Occipital lobe (tissue), 2 donors: Measurements from ENCODE around the gene SND1. TPM values are rescaled to one million over a fixed set of nuclear protein-coding genes. Genes with fewer than 3 reads are reported as not detected.

Experiments used
- DNase-seq: peaks from one replicate; lab custom pipeline; 2025; lab: John Stamatoyannopoulos, UW
- total RNA-seq: library from RNA; depleted of rRNA; stranded (reverse); fragments of >200 nt; gene quantifications from one replicate; pipeline ENCODE4 v1.2.3, GENCODE V29; 2014

The SND1 gene
- total RNA-seq, 1 donor from 2014 or later = 65.8 TPM

DNA sequence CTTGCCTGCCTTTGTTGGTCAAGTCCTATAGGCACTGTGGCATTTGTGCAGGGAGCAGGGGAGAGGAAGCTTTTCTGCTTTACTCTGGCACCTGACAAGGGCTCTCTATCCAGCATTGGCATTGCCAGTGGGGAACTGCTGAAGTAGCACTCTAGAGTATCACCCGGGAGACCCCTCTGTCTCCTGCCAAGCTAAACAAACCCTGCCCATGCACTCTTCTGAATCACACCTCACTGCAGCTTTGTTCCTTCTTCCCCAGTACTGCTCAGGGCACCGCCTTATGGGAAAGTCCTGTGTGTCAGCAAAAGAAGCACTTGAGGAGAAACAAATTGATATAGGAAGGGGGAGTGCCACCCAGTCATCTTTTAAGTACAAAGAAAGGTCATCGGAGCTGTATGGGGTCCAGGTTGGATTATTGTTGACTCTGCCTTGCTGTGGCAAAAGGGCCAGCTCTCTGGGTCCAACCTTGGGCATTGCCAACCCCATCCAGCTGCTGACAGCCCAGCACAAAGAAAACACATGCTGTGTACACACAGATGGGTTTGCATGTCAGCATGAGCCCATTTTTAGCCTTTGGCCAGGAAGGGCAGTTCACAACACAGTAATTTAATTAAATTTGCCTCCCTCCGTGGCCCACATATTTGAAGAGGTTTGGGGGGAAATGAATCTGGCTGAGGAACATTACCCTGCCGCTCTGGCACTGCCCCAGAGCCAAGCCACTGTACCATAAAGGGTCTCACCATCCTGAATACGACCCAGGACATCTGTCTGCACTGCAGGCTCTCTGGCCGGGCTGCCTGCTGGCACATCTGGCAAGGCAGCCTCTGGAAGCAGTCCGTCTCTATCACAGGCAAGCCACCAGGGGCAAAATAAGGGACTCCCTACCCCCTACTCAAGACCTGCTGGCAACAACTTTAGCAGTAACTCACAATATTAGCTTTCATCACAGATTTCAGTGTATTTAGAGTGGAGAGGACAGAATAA lies 366.2 kb downstream of the SND1 start:
- no peak for DNase-seq

DNA sequence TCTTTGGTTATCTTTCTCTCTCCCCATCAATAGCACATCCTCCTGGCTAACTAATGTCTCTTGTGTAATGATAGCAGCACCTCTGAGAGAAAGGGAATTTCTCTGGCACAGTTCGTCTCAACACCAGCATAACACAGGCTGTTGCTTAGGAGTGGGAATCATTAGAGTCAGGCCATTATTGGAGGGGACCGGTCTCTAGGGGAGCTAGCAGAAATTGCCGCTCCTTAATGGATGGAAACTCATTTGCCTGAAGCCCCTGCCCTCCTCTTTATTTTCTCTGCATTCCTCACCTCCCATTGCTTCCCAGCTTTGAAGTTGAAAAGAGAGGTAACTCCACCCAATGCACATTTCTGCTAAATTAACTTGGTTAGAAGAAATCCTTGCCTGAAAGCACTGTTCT lies 367.3 kb downstream of the SND1 start:
- no peak for DNase-seq

DNA sequence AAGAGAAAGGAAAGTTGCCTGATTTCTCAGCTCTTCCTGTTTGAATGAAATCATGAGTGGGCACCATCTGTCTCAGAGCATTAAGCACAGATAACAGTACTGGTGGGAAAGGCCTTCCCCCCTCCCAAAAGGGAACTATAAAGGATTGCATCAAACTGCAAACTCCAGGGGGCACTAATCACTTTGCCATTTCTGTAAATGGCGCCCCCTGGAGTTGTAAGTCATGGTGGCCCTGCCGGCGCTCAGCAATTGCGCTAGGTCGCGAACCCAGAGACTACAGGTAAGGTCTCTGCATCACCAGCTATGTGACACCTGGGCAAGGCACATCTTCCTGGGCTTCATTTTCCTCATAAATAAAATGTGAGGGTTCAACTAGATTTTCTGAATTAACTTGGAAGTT lies 368.2 kb downstream of the SND1 start:
- no peak for DNase-seq

DNA sequence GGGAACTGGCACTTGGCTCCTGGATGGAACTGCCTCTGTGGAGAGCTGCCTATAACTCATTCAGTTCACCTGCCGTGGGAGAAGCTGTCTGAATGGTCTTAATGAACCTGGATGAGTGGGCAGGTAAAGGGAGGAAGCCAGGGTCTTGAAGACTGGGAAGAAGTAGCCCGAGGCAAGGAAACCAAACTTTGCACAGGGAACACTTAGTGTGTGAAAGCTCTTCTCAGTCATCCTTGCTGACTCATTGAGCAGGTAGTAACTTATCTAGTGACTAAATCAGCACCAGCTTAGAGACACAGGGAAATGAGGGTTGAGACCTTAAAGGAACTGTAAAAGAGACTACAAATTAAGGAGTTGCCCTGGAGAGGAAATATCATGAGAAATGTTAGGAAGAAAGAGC lies 369.4 kb downstream of the SND1 start:
- DNase-seq = no peak

DNA sequence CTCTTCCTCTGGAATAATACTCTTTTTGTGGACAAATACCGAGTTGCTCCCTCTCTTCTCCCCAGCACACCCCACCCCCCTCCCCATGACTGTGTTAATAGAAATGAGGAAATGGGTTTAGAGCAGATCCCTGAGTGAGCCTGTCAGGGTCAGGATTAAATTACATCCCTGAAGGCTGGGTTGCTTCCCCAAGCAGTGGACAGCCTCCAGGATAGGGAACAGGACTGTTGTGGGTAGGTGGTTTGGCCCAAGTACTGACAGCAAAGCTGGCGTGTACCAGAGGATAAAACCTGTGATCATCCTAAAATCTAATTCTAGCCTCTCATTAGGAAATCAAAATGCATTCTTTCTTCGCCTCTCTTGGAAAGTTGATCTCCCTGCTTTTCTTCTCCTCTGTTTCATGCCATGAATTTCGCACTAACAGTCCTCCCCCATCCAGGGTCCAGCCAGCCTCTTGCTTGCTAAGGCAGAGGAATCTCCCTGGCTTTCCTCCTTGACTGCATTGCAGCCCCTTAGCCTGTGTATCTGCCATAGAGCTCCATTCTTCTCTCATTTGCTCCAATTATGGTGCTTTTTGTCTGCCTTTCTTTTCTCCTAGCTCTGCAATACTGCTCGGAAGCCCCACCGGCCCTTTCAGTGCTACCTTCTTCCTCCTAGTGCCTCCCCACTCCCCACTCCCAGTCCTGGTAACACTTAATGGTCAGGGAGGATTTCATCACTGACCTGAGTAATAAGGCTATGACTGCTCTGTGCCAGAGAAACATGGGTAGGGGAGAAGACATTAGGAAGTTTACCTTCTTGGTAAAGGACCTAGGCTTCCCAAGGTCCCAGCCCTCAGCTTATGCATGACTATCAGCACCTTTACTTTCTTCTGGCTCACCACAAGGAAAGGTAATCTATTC lies 370.9 kb downstream of the SND1 start:
- DNase-seq = no peak

DNA sequence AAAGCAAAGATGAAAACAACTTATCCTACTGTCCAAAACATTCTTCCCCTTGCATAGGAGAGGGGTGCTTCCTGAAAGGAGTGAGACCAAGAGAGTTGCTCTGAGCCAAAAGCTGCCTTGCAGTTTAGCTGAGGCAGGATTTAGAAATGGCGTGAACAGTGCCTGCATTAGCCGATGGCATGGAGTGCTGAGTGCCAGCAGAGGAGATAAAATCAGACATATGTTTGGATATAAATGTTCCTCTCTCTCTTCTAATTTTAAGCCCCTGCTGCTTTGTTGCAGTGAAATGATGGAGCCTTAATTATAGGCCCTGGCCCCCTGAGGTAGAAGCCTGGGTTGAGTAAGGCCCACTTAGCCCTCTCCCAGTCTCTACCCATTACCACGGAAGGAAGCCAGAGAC lies 372.2 kb downstream of the SND1 start:
- no peak for DNase-seq

DNA sequence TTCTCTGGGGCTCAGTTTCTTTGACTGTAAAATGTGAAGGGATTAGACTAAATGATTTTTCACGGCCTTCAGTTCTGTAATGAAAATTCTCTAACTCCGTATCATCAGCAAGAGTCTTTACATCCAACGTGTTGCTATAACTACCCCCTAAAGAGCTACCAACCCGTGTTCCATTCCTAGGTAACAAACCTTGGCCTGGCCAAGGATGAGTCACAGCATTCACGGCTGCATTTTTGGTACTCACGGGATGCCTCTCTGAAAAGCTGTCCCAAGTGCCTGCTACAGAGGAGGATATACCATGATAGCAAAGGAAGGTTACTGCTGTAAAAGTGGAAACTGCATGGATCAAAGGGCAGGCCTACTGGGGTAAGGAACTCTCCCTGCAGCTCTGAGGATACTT lies 373.4 kb downstream of the SND1 start:
- no peak for DNase-seq

DNA sequence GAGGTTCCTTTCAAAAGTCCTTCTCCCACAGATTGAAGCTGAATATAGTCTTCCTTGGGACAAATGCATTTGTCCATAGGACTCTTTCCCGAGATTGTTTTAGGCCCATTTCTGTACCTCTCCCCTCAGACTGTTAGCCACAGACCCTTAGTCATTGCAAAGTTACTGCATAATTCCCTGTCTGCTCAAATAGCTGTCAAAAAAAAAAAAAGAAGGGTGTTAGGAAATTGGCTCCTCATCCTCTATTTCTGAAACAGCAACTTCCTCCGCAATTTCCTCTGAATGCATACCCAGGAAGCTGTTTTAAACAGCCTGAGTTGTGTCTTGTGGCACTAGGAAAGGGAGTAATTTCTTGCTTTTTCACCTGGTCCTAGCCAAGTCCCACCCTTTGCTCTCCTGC lies 373.8 kb downstream of the SND1 start:
- no peak for DNase-seq

DNA sequence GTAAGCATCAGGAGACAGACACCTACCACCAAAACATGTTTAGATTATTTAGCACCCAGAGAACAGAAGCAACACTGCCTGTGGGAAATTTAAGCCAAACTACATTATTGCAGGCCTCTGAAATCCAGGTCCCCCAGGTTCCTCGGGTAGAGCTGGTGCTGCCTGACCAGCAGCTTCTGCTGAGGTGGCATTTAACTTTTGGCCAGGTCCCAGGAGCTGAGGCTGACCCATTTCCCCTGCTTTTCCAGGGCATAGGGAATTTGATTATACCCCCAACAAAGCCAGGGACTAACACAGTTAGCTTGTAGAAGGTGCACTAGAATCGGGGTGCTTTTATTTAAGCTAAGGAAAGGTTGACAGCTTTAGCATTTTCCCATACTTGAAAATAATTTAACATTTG lies 374.6 kb downstream of the SND1 start:
- no peak for DNase-seq

DNA sequence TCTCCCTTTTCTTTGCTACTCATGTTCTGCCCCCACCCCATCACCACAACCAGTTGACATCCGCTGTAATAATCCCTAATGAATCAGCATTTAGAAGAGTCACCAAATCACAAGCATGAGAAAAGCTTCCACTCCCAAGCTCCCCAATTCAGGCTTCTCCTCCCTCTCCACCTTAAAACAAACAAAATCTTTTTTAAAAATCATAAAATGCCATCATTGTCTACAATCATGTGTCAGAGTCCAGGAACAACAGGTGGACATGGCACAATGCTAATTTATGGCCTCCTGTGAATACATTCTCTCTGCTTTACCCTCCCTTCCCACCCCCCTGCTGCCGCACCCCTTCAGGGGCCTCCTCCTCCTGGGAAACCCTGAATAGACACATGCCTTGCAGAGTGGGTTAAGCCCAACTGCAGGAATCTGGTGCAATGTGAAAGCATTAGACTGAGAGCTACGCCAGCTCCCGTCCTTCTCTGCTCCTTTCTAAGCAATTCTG lies 375.5 kb downstream of the SND1 start:
- DNase-seq = no peak

DNA sequence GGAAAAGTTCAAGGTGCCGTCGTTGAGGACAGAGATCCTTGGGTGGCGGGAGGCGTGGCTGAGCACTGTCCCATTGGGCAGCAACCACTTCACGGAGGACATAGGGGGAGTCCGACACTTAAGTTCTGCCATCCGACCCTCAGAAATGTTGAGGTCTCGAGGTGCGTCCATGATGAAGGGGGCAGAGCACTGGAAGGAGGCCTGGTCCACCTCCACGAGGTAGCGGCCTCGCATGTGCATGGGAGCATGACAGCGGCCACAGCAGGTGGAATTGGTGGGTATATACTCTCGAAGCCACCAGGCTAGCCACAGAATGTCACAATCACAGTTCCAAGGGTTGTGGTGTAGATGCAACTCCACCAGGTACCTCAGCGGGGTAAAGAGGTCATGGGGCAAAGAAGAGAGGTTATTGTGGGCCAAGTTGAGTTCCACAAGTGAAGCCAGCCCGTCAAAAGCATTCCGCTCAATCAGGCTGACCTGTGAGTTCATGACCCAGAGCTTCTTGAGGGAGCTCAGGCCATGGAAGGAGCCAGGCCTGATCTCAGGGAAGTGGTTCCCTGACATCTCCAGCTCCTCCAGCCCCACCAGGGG lies 377.5 kb downstream of the SND1 start:
- DNase-seq = no peak

DNA sequence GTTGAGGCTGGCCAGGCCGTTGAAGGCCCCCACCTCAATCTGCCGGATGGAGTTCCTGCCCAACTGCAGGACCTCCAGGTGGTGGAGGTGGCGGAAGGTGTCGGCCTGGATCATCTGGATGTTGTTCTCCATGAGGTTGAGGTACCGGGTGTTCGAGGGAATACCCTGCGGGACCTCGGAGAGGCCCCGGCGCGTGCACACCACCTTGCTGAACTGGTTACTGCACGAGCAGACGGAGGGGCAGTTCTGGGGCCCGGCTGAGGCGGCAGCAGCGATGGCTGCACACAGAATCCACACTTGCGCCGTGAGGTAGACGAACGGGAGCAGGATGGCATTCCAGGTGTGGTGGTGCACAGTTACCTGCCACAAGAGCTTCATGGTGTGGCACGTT lies 378.3 kb downstream of the SND1 start:
- no peak for DNase-seq

DNA sequence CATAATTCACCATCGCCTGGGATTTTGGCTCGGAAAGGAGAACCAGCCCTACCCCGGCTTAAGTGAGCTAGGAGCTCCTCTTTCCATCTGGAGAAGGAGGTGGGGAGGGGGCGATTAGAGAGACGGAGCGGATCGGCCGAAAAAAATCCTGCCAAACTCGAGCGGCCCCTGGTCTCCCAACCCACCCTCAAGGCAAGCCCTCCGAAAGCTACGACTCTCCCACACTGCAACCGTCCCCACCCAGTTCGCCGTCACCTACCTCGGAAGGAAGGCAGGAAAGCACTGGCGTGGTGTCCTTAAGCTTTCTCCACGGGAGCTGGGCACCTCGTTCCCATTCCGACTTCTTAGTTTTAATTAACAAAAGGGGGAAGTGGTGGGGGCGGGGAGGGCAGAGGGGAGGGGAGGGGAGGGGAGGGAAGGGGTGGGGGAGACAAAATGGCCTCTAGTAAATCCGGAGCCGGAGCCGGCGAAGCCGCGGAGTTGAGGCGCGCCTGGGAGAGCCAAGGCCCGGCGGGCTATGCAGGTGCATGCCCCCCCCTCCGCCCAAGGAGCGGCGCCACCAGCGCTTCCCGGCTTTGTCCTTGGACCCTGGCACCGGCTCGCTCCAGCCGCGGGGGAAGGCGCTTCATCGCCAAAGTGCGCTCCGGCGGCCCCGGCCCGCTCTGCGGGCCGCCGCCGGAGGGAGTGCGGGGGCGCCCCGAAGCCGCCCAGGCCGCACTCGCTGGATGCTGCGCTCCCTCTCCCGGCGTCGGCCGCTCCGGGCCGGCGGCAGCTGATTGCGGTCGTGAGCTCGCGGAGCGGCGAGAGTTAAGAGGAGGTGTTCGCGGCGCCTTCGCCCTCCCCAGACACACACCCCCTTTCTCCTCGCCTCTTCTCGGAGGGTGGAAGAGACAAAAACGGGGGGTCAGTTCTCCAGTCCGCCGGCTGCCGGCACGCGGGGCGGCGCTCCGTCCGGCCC lies 378.9 kb downstream of the SND1 start, which contains the start of gene LRRC4:
Gene LRRC4, minus strand, starts transcription at position 784 of the 958 bp plus-strand sequence. CDS start 797 bp downstream, outside the sequence.
- no peak for DNase-seq

DNA sequence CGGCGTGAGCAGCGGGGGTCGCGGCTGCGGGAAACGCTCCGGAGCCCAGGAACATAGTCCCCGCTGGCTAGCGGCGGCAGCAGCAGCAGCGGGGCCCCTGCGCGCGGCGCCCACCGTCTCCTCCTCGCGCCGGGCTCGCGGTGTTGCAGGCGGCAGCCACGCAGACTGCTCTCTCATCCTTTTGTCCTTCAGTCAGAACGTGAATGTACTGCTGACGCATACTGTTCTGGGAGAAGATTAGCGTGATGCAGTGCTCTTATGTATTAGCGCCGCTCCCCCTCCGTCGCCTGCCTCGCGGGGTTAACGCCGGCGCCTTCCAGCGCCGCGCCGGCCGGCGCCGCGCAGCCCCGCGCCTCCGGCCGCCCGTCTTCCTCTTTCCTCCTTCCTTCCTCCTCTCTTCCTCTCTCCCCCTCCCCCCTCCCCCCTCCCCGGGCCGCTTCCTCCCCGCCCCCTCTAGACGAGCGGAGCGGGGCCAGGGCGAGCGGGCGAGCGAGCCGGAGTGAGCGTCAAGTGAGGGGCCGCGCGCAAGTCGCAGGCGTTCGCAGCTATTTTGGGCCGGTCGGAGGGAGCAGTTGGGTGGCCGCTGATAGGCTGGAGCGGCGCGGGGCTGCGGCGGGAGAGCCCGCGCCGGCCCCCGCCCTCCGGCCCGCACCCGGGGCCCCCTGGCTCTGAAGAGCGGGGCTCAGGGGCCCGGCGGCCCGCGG lies 380.1 kb downstream of the SND1 start:
- peak; percentile 42 for DNase-seq

DNA sequence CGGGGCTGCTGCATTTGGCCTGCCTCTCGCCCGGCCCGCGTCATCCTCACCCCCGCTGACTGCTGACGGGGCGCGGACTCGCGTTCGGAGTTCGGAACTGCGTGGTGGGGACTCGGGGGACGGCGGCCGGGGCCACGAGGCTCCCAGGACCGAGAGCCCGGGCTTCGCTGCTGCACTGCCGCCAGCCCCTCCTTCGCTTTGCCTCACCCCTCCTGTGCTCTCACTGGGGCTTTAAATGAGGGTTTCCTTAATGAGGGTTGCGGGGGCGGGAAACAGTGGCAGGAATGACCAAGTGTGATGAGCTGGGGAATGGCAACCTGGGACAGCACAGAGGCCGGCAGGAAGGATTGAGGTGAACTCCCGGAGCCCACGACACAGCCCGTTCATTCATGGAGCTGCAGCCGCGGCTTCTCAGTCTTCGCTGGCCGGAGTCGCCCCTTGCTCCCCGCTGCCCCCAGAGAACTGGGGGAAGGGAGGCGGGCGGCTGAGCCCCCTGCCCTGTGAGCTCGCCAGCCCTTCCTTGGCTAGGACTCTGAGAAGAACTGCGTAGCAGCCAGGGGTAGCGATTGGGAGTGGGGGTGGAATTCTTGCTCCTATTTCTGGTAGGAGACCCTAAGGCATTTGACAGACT lies 380.7 kb downstream of the SND1 start:
- DNase-seq = no peak

DNA sequence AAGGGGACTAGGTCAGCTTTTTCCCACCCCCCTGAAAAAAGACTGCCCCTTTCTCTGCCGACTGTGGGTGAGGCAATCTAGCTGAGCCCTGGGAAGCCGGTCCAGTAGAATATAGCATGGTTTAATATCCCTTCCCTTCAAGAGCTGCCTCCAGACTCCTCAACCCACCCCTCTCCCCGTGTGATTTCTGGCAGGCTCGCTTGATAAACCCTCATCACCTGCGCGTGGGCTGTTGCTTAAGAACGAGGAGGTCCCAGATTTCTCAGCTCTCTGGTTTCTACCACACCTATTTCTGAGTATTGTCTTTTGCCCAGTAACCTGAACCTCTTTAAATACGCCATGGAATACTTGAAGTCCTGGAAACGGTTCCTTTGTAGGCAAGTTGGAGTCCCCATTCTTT lies 381.3 kb downstream of the SND1 start:
- no peak for DNase-seq

DNA sequence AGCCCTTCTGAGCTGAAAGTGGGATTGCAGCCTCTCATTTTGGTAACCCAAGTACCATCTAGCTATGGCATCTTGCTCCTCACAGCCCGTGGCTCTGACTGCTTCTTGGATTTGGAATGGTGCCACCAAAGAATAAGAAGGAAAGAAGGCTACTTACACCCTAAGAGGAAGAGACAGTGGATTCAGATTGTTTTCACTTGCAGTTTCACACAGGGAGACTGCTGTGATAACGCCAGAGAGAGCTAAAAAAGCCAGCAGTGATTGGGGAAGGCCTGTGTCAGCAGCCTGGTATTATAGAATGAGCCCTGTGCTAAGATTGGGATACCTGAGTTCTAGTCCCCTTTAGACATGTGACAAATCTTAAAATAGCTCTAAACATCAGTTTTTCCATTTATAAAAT lies 382.8 kb downstream of the SND1 start:
- no peak for DNase-seq

DNA sequence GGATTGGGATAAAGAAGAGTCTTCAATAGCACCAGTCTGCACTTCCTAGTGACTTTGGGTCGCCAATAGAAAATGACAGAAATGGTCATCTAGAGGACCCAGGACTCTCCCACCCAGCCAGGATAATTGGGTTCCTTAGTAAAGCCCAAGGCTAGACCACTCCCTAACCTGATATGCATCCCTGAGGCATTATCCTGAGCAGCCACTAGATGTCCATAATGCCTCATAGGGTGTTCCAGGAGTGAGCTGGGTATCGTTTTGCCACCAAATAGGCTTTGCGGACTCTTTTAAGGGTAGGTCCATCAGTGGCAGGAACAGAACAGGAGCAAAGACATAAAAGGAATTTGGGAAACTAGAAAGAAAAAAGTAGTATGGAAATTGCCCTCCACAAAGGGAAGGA lies 383.7 kb downstream of the SND1 start:
- DNase-seq = peak; percentile 37

DNA sequence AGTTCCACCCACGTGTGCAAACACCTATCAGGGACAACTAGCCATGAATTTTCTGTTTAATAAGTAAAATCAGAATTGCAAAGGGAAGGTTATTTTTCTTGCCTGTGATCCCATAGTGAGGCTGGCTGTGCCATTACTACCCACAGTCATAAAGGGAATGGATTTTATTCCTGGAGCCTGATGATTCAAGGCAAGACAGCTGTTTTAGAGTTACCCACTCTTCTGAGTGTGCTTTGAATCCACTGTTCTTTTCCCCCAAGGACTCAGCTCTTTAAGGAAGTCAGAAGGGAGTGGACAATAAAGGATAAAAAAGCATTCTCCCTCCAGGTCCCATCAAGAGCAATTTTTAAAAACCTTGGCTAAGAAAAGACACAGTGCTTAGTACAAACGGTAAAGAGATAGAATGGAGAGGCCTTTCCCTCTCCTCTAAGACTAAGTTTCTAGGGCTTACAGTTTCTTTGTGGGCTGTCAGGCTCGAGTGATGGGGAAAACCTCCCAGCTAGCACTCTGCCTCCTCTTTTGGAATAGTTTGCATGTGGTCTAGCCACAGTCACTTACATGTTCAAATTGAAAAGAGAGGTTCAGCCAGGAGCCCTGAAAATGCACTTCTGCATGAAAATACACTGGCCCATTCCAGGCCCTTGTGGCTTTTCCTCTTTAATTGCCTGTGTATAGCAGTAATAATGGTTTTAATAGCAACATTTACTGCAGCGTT lies 384.4 kb downstream of the SND1 start:
- no peak for DNase-seq
